ENCODE data around the gene XIRP2.
A peak's percentile ranks its signal among the peaks of the same experiment; 100 is the strongest.
"Not testable (repeated sequence)": the region's sequence is repeated elsewhere in the genome, so short reads cannot be mapped to it uniquely, and the experiment has no call there.

The XIRP2 gene

GRCh38 chr2:167054881-167055280 lies 166.6 kb downstream of the XIRP2 start:
- no peak for DNase-seq (ENCODE audit: low read depth)

GRCh38 chr2:167057446-167057845 lies 169.2 kb downstream of the XIRP2 start:
- no peak for DNase-seq (ENCODE audit: low read depth)

GRCh38 chr2:167059173-167059572 lies 170.9 kb downstream of the XIRP2 start:
- no peak for DNase-seq (ENCODE audit: low read depth)

GRCh38 chr2:167069855-167070254 lies 181.6 kb downstream of the XIRP2 start:
- DNase-seq (ENCODE audit: low read depth), result no peak

- not testable (repeated sequence) for DNase-seq (ENCODE audit: low read depth)
Observed at GRCh38 chr2:167075708-167076107, 187.4 kb downstream of the XIRP2 start.

- not testable (repeated sequence) for DNase-seq (ENCODE audit: low read depth)
Observed at GRCh38 chr2:167098931-167099330, 210.7 kb downstream of the XIRP2 start.

- no peak for DNase-seq (ENCODE audit: low read depth)
Observed at GRCh38 chr2:167100506-167100905, 212.2 kb downstream of the XIRP2 start.

- DNase-seq (ENCODE audit: low read depth), result no peak
Observed at GRCh38 chr2:167103028-167103756, 214.9 kb downstream of the XIRP2 start.

GRCh38 chr2:167103757-167104133 lies 215.5 kb downstream of the XIRP2 start:
- no peak for DNase-seq (ENCODE audit: low read depth)

GRCh38 chr2:167104691-167105090 lies 216.4 kb downstream of the XIRP2 start:
- no peak for DNase-seq (ENCODE audit: low read depth)

GRCh38 chr2:167109682-167110081 lies 221.4 kb downstream of the XIRP2 start:
- not testable (repeated sequence) for DNase-seq (ENCODE audit: low read depth)

- no peak for DNase-seq (ENCODE audit: low read depth)
Observed at GRCh38 chr2:167110345-167110744, 222.1 kb downstream of the XIRP2 start.

GRCh38 chr2:167114018-167114417 lies 225.7 kb downstream of the XIRP2 start:
- DNase-seq (ENCODE audit: low read depth), result no peak

GRCh38 chr2:167115541-167115940 lies 227.3 kb downstream of the XIRP2 start:
- no peak for DNase-seq (ENCODE audit: low read depth)

- DNase-seq (ENCODE audit: low read depth), result no peak
Observed at GRCh38 chr2:167122389-167122788, 234.1 kb downstream of the XIRP2 start.

- DNase-seq (ENCODE audit: low read depth), result no peak
Observed at GRCh38 chr2:167126165-167126564, 237.9 kb downstream of the XIRP2 start.

- no peak for DNase-seq (ENCODE audit: low read depth)
Observed at GRCh38 chr2:167127135-167127534, 238.9 kb downstream of the XIRP2 start.

- no peak for DNase-seq (ENCODE audit: low read depth)
Observed at GRCh38 chr2:167128130-167128529, 239.8 kb downstream of the XIRP2 start.

GRCh38 chr2:167132066-167132465 lies 243.8 kb downstream of the XIRP2 start:
- DNase-seq (ENCODE audit: low read depth), result no peak

GRCh38 chr2:167132906-167133555 lies 244.8 kb downstream of the XIRP2 start:
- no peak for DNase-seq (ENCODE audit: low read depth)

GRCh38 chr2:167133614-167134013 lies 245.3 kb downstream of the XIRP2 start:
- no peak for DNase-seq (ENCODE audit: low read depth)

- DNase-seq (ENCODE audit: low read depth), result peak; percentile 38
Observed at GRCh38 chr2:167134381-167135072, 246.2 kb downstream of the XIRP2 start.

GRCh38 chr2:167135706-167136105 lies 247.4 kb downstream of the XIRP2 start:
- no peak for DNase-seq (ENCODE audit: low read depth)
